ENCODE data around the gene TNFRSF12A. TPM values are rescaled to one million over a fixed set of nuclear protein-coding genes. Genes with fewer than 3 reads are reported as not detected.

TNFRSF12A gene
- 42.1 and 365 TPM in 2 replicates for total RNA-seq (ENCODE audit: low replicate concordance)

GRCh38 chr16:3020247-3020603 lies at the start of gene TNFRSF12A:
TSS of gene TNFRSF12A (plus strand) at chr16:3020368. CDS start at chr16:3020398, 30 bp downstream.

GRCh38 chr16:2980227-2981176 lies 39.7 kb upstream of the TNFRSF12A start, which contains the start of gene PKMYT1:
TSS of gene PKMYT1 (minus strand) at chr16:2980446. CDS start at chr16:2979657, 789 bp downstream.

GRCh38 chr16:3012828-3013420 lies 7.2 kb upstream of the TNFRSF12A start, which contains the start of gene CLDN9:
TSS of gene CLDN9 (plus strand) at chr16:3012923. CDS start at chr16:3013363, 440 bp downstream.

GRCh38 chr16:3017794-3018506 lies 2.2 kb upstream of the TNFRSF12A start, which contains the start of gene CLDN6:
TSS of gene CLDN6 (minus strand) at chr16:3018183. CDS start at chr16:3016021, 2,162 bp downstream.

GRCh38 chr16:3023669-3024478 lies 3.7 kb downstream of the TNFRSF12A start, which contains the start of the genes HCFC1R1 and THOC6:
TSS of gene HCFC1R1 (minus strand) at chr16:3023942. CDS start at chr16:3023941, 1 bp downstream.
TSS of gene THOC6 (plus strand) at chr16:3024035. CDS start at chr16:3024327, 292 bp downstream.

GRCh38 chr16:3036726-3037315 lies 16.7 kb downstream of the TNFRSF12A start, which contains the start of gene BICDL2:
TSS of gene BICDL2 (minus strand) at chr16:3036944. CDS start at chr16:3035496, 1,448 bp downstream.

GRCh38 chr16:3045758-3046640 lies 25.8 kb downstream of the TNFRSF12A start, which contains the start of gene MMP25:
TSS of gene MMP25 (plus strand) at chr16:3046561. CDS start at chr16:3046918, 357 bp downstream.

GRCh38 chr16:3065069-3065741 lies 45.0 kb downstream of the TNFRSF12A start, which contains the start of gene IL32:
TSS of gene IL32 (plus strand) at chr16:3065640. CDS start at chr16:3065812, 172 bp downstream.

Other genes with a start within 250 kb of the TNFRSF12A start
- 605 and 1,061 TPM in 2 replicates for gene ELOB, start 243.1 kb upstream of the TNFRSF12A start, total RNA-seq (ENCODE audit: low replicate concordance)
- gene PRSS33, start 232.8 kb upstream of the TNFRSF12A start, total RNA-seq (ENCODE audit: low replicate concordance): not detected in 2 replicates
- not detected in 2 replicates for gene PRSS41, start 221.9 kb upstream of the TNFRSF12A start, total RNA-seq (ENCODE audit: low replicate concordance)
- 0.15 and 0.23 TPM in 2 replicates for gene PRSS21, start 203.1 kb upstream of the TNFRSF12A start, total RNA-seq (ENCODE audit: low replicate concordance)
- 2.1 TPM in 1 of 2 replicates, not detected in the other for gene ZG16B, start 190.1 kb upstream of the TNFRSF12A start, total RNA-seq (ENCODE audit: low replicate concordance)
- gene PRSS22, start 162.2 kb upstream of the TNFRSF12A start, total RNA-seq (ENCODE audit: low replicate concordance): not detected in 2 replicates
- 30.9 and 59.8 TPM in 2 replicates for gene FLYWCH2, start 137.2 kb upstream of the TNFRSF12A start, total RNA-seq (ENCODE audit: low replicate concordance)
- 31.4 and 39.7 TPM in 2 replicates for gene FLYWCH1, start 108.4 kb upstream of the TNFRSF12A start, total RNA-seq (ENCODE audit: low replicate concordance)
- not detected in 2 replicates for gene KREMEN2, start 56.1 kb upstream of the TNFRSF12A start, total RNA-seq (ENCODE audit: low replicate concordance)
- gene PAQR4, start 51.0 kb upstream of the TNFRSF12A start, total RNA-seq (ENCODE audit: low replicate concordance): 1.6 and 3.8 TPM in 2 replicates
- gene PKMYT1, start 39.9 kb upstream of the TNFRSF12A start, total RNA-seq (ENCODE audit: low replicate concordance): 1.3 TPM in 1 of 2 replicates, not detected in the other
- not detected in 2 replicates for gene CLDN9, start 7.4 kb upstream of the TNFRSF12A start, total RNA-seq (ENCODE audit: low replicate concordance)
- gene CLDN6, start 2.2 kb upstream of the TNFRSF12A start, total RNA-seq (ENCODE audit: low replicate concordance): not detected in 2 replicates
- 6.6 and 18.3 TPM in 2 replicates for gene HCFC1R1, start 3.6 kb downstream of the TNFRSF12A start, total RNA-seq (ENCODE audit: low replicate concordance)
- gene THOC6, start 3.7 kb downstream of the TNFRSF12A start, total RNA-seq (ENCODE audit: low replicate concordance): 17.2 and 26.2 TPM in 2 replicates
- gene BICDL2, start 16.6 kb downstream of the TNFRSF12A start, total RNA-seq (ENCODE audit: low replicate concordance): under 0.01 and 0.08 TPM in 2 replicates
- under 0.01 TPM in 1 of 2 replicates, not detected in the other for gene MMP25, start 26.2 kb downstream of the TNFRSF12A start, total RNA-seq (ENCODE audit: low replicate concordance)
- gene IL32, start 45.3 kb downstream of the TNFRSF12A start, total RNA-seq (ENCODE audit: low replicate concordance): 7.4 and 41.0 TPM in 2 replicates
- gene ZSCAN10, start 78.9 kb downstream of the TNFRSF12A start, total RNA-seq (ENCODE audit: low replicate concordance): not detected in 2 replicates
- gene ZNF205, start 92.2 kb downstream of the TNFRSF12A start, total RNA-seq (ENCODE audit: low replicate concordance): 9.8 and 14.8 TPM in 2 replicates
- gene ZNF213, start 114.7 kb downstream of the TNFRSF12A start, total RNA-seq (ENCODE audit: low replicate concordance): 0.70 and 4.1 TPM in 2 replicates
- gene OR1F1, start 167.8 kb downstream of the TNFRSF12A start, total RNA-seq (ENCODE audit: low replicate concordance): not detected in 2 replicates
- 5.1 and 8.0 TPM in 2 replicates for gene ZNF200, start 214.8 kb downstream of the TNFRSF12A start, total RNA-seq (ENCODE audit: low replicate concordance)
- gene MEFV, start 236.3 kb downstream of the TNFRSF12A start, total RNA-seq (ENCODE audit: low replicate concordance): 0.15 TPM in 1 of 2 replicates, not detected in the other